GM12878 (cell line): Measurements from ENCODE around the gene FOXK2. TPM values are rescaled to one million over a fixed set of nuclear protein-coding genes. Genes with fewer than 3 reads are reported as not detected.

Experiments used
- ASH2L ChIP-seq: fragments of 300-600, 200-600 bp; sonication (generic); IDR thresholded peaks from 2 replicates; pipeline ENCODE4 v1.6.1; 2017; ENCODE audit warnings: low read depth, mild to moderate bottlenecking, borderline replicate concordance
- BCL11A ChIP-seq: IDR thresholded peaks from 2 replicates; pipeline ENCODE4 v1.6.1; 2011; ENCODE audit warnings: low read depth, low read length
- BMI1 ChIP-seq: fragments of 450-650 bp; IDR thresholded peaks from 2 replicates; pipeline ENCODE4 v1.6.1; 2016; ENCODE audit warnings: mild to moderate bottlenecking, moderate library complexity, borderline replicate concordance
- FOS ChIP-seq: IDR thresholded peaks from 3 replicates; pipeline ENCODE4 v1.6.1; 2011; ENCODE audit warnings: borderline replicate concordance; ENCODE audit not compliant: insufficient read length; ENCODE audit errors: extremely low read depth
- GABPA ChIP-seq: IDR thresholded peaks from 2 replicates; pipeline ENCODE4 v1.6.1; 2014; ENCODE audit warnings: antibody characterized with exemption, low read depth, mild to moderate bottlenecking, inconsistent platforms
- IRF4 ChIP-seq: IDR thresholded peaks from 2 replicates; pipeline ENCODE4 v1.6.1; 2011; ENCODE audit warnings: low read depth, low read length
- JUND ChIP-seq: IDR thresholded peaks from 2 replicates; pipeline ENCODE4 v1.6.1; 2012; ENCODE audit warnings: low read depth, mild to moderate bottlenecking, low read length, improper control_type of control experiment, moderate library complexity
- SIX5 ChIP-seq: IDR thresholded peaks from 2 replicates; pipeline ENCODE4 v1.6.1; 2011; ENCODE audit warnings: mild to moderate bottlenecking, low read depth, low read length, moderate library complexity; ENCODE audit not compliant: severe bottlenecking
- STAT1 ChIP-seq: fragments of 450-650 bp; conservative IDR thresholded peaks from 2 replicates; pipeline ENCODE4 v1.6.1; 2014; ENCODE audit warnings: antibody characterized with exemption, mild to moderate bottlenecking
- TAF1 ChIP-seq: IDR thresholded peaks from 2 replicates; pipeline ENCODE4 v1.6.1; 2011; ENCODE audit warnings: mild to moderate bottlenecking, low read depth, low read length, borderline replicate concordance
- ZNF207 ChIP-seq: fragments of 450-650 bp; IDR thresholded peaks from 2 replicates; pipeline ENCODE4 v1.6.1; 2014; ENCODE audit warnings: antibody characterized with exemption, mild to moderate bottlenecking, borderline replicate concordance
- ZNF274 ChIP-seq: IDR thresholded peaks from one replicate; pipeline ENCODE4 v1.8.0; 2011; ENCODE audit not compliant: insufficient read length, insufficient read depth
- polyA plus RNA-seq, 11 experiments: library from polyadenylated mRNA; depleted of rRNA in 4 of 11; unstranded in 6 of 11; stranded (reverse) in 5 of 11; fragments of >200 nt; fragmentation: Nextera tagmentation in 4 of 11; fragmentation: Illumina TruSeq in 1 of 11; extraction: Ambion mirVana in 4 of 11; extraction: Trizol in 1 of 11; gene quantifications; 1 replicate in 1 of 11; 2 replicates in 10 of 11; pipeline versions ENCODE4 v1.2.1 to v1.2.3, GENCODE V29; 2011 to 2016; ENCODE audit warnings: inconsistent platforms in 2 of 11, missing spikeins in 2 of 11, low read depth in 1 of 11
- total RNA-seq, 4 experiments: library from RNA; depleted of rRNA in 3 of 4; stranded (reverse); fragments of >200 nt in 3 of 4; fragmentation: Illumina TruSeq in 1 of 4; extraction: Trizol in 1 of 4; gene quantifications; 2 replicates each; pipeline versions ENCODE4 v1.2.1 to v1.2.3, GENCODE V29; 2013 to 2021
- TF ChIP-seq, protein P1 (sequence below): IDR thresholded peaks from 2 replicates; pipeline ENCODE4 v1.6.1; 2011; ENCODE audit warnings: borderline replicate concordance, low read depth, mild to moderate bottlenecking, moderate library complexity, low read length; ENCODE audit not compliant: insufficient read depth, poor library complexity, severe bottlenecking
- TF ChIP-seq, protein P2 (sequence below): IDR thresholded peaks from 2 replicates; pipeline ENCODE4 v1.6.1; 2011; ENCODE audit warnings: low read depth, mild to moderate bottlenecking, low read length, moderate library complexity, borderline replicate concordance; ENCODE audit errors: extremely low read depth
- TF ChIP-seq, protein P3 (sequence below): fragments of 450-650 bp; IDR thresholded peaks from 2 replicates; pipeline ENCODE4 v1.6.1; 2016; ENCODE audit warnings: mild to moderate bottlenecking, moderate library complexity, borderline replicate concordance
- TF ChIP-seq, protein P4 (sequence below): IDR thresholded peaks from 2 replicates; pipeline ENCODE4 v1.6.1; 2012; ENCODE audit warnings: low read depth, low read length, improper control_type of control experiment
- TF ChIP-seq, protein P5 (sequence below): IDR thresholded peaks from 2 replicates; pipeline ENCODE4 v1.6.1; 2012; ENCODE audit warnings: low read depth, low read length, improper control_type of control experiment
- TF ChIP-seq, protein P6 (sequence below): fragments of 450-650 bp; IDR thresholded peaks from 2 replicates; pipeline ENCODE4 v1.6.1; 2014; ENCODE audit warnings: mild to moderate bottlenecking

The FOXK2 gene
- total and polyA plus RNA-seq, 10 of the 15 experiments (the other 5 are each of a cell fraction or from before 2014, with no cell fraction given) = 2.4 to 56.8 (median 34.4) TPM

DNA sequence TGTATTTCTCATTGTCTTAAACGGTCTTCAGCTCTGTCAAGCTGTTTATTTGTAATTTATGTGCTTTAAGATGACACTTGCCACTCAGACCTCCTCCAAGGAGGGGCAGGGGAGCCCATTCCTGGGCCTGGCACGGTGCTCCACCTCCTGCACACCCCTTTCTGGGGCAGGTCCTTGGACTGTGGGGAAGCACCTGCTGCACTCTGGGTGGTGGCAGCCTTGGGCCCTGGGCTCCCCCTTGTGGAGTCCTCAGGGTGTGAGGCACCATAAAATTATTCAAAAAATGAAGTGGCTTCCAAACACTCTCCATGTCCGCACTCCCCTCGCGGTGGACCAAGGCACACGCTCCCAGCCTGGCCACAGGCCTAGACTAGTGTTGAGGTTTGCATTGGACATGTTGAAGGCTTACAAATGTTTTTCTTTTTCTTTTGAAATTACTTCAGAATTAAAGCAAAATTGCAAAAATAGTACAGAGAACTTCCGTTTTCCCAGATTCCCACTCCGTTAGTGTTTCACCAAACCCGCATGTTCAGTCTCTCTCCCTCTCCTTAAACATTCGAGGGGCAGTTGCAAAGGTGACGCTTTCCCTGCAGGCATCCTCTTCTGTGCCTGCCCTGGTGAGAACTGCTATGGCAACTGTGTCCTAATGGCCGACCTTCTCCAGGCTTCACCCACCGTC lies 32.4 kb downstream of the FOXK2 start (continued):
- no peak for TF ChIP-seq ASH2L
- no peak for TF ChIP-seq ZNF274
- no peak for TF ChIP-seq JUND
- no peak for TF ChIP-seq FOS
- no peak for TF ChIP-seq GABPA
- TF ChIP-seq, protein P1, sequence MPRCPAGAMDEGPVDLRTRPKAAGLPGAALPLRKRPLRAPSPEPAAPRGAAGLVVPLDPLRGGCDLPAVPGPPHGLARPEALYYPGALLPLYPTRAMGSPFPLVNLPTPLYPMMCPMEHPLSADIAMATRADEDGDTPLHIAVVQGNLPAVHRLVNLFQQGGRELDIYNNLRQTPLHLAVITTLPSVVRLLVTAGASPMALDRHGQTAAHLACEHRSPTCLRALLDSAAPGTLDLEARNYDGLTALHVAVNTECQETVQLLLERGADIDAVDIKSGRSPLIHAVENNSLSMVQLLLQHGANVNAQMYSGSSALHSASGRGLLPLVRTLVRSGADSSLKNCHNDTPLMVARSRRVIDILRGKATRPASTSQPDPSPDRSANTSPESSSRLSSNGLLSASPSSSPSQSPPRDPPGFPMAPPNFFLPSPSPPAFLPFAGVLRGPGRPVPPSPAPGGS = no peak
- TF ChIP-seq BCL11A = no peak
- TF ChIP-seq TAF1 = no peak
- no peak for TF ChIP-seq SIX5
- TF ChIP-seq, protein P2, sequence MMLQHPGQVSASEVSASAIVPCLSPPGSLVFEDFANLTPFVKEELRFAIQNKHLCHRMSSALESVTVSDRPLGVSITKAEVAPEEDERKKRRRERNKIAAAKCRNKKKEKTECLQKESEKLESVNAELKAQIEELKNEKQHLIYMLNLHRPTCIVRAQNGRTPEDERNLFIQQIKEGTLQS = no peak
- TF ChIP-seq, protein P3, sequence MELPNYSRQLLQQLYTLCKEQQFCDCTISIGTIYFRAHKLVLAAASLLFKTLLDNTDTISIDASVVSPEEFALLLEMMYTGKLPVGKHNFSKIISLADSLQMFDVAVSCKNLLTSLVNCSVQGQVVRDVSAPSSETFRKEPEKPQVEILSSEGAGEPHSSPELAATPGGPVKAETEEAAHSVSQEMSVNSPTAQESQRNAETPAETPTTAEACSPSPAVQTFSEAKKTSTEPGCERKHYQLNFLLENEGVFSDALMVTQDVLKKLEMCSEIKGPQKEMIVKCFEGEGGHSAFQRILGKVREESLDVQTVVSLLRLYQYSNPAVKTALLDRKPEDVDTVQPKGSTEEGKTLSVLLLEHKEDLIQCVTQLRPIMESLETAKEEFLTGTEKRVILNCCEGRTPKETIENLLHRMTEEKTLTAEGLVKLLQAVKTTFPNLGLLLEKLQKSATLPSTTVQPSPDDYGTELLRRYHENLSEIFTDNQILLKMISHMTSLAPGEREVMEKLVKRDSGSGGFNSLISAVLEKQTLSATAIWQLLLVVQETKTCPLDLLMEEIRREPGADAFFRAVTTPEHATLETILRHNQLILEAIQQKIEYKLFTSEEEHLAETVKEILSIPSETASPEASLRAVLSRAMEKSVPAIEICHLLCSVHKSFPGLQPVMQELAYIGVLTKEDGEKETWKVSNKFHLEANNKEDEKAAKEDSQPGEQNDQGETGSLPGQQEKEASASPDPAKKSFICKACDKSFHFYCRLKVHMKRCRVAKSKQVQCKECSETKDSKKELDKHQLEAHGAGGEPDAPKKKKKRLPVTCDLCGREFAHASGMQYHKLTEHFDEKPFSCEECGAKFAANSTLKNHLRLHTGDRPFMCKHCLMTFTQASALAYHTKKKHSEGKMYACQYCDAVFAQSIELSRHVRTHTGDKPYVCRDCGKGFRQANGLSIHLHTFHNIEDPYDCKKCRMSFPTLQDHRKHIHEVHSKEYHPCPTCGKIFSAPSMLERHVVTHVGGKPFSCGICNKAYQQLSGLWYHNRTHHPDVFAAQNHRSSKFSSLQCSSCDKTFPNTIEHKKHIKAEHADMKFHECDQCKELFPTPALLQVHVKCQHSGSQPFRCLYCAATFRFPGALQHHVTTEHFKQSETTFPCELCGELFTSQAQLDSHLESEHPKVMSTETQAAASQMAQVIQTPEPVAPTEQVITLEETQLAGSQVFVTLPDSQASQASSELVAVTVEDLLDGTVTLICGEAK = no peak
- TF ChIP-seq BMI1 = no peak
- TF ChIP-seq ZNF207 = no peak
- TF ChIP-seq, protein P4, sequence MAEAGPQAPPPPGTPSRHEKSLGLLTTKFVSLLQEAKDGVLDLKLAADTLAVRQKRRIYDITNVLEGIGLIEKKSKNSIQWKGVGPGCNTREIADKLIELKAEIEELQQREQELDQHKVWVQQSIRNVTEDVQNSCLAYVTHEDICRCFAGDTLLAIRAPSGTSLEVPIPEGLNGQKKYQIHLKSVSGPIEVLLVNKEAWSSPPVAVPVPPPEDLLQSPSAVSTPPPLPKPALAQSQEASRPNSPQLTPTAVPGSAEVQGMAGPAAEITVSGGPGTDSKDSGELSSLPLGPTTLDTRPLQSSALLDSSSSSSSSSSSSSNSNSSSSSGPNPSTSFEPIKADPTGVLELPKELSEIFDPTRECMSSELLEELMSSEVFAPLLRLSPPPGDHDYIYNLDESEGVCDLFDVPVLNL = no peak
- TF ChIP-seq, protein P5, sequence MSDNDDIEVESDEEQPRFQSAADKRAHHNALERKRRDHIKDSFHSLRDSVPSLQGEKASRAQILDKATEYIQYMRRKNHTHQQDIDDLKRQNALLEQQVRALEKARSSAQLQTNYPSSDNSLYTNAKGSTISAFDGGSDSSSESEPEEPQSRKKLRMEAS = no peak
- TF ChIP-seq, protein P6, sequence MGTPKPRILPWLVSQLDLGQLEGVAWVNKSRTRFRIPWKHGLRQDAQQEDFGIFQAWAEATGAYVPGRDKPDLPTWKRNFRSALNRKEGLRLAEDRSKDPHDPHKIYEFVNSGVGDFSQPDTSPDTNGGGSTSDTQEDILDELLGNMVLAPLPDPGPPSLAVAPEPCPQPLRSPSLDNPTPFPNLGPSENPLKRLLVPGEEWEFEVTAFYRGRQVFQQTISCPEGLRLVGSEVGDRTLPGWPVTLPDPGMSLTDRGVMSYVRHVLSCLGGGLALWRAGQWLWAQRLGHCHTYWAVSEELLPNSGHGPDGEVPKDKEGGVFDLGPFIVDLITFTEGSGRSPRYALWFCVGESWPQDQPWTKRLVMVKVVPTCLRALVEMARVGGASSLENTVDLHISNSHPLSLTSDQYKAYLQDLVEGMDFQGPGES = no peak
- peak; percentile 80; the same call in 1 of the 2 replicates for TF ChIP-seq STAT1
- no peak for TF ChIP-seq IRF4
